Measurements from ENCODE around the gene ZFAND5.

Gene ZFAND5

GRCh38 chr9:72312386-72312987, 52.5 kb downstream of the ZFAND5 start:
- ChIA-PET CTCF (interaction anchor here (0.9 kb wide), 1 partner anchor 21 kb away, joined by 3 read pairs; no protein-coding TSS in a partner anchor), POLR2A (no interaction called here)
- DNase-seq (ENCODE audit: extremely low spot score), result no peak
- TF ChIP-seq HDGF (IDR thresholded peaks at IDR 0.05; ENCODE audit: borderline replicate concordance), result no peak
- TF ChIP-seq CTBP1 (IDR thresholded peaks at IDR 0.05; ENCODE audit: borderline replicate concordance), result no peak
- TF ChIP-seq SP1 (IDR thresholded peaks at IDR 0.05), result no peak
- TF ChIP-seq L3MBTL2 (conservative IDR thresholded peaks at IDR 0.05), result no peak
- no peak for TF ChIP-seq ELF4 (IDR thresholded peaks at IDR 0.05)
- TF ChIP-seq LEF1 (IDR thresholded peaks at IDR 0.05; ENCODE audit: borderline replicate concordance), result no peak
- no peak for TF ChIP-seq FOXM1 (IDR thresholded peaks at IDR 0.05; ENCODE audit: borderline replicate concordance)
- no peak for TF ChIP-seq FOXK2 (IDR thresholded peaks at IDR 0.05)
- no peak for TF ChIP-seq NFRKB (IDR thresholded peaks at IDR 0.05)
- no peak for TF ChIP-seq TARDBP (IDR thresholded peaks at IDR 0.05)
- no peak for TF ChIP-seq ARNT (IDR thresholded peaks at IDR 0.05)
- no peak for TF ChIP-seq SUZ12 (IDR thresholded peaks at IDR 0.05)
- no peak for TF ChIP-seq FOXA1 (IDR thresholded peaks at IDR 0.05)
- TF ChIP-seq PKNOX1 (IDR thresholded peaks at IDR 0.05), result no peak
- no peak for TF ChIP-seq ZNF384 (IDR thresholded peaks at IDR 0.05)
- no peak for TF ChIP-seq BHLHE40 (IDR thresholded peaks at IDR 0.05; ENCODE audit: borderline replicate concordance)

- DNase-seq (ENCODE audit: extremely low spot score), result no peak
- TF ChIP-seq BHLHE40 (IDR thresholded peaks at IDR 0.05; ENCODE audit: borderline replicate concordance) (no peak), PKNOX1 (IDR thresholded peaks at IDR 0.05) (peak; percentile 36; the same call in 1 of the 2 replicates)
- POLR2A ChIA-PET, result no interaction called here
- CTCF ChIA-PET, result no interaction called here
These were observed 55.5 kb downstream of the ZFAND5 start for GRCh38 chr9:72309364-72310133.

GRCh38 chr9:72306761-72307160, 58.2 kb downstream of the ZFAND5 start:
- DNase-seq (ENCODE audit: extremely low spot score), result no peak
- POLR2A ChIA-PET, result no interaction called here
- CTCF ChIA-PET, result no interaction called here
- TF ChIP-seq CTBP1 (IDR thresholded peaks at IDR 0.05; ENCODE audit: borderline replicate concordance), result no peak
- TF ChIP-seq LEF1 (IDR thresholded peaks at IDR 0.05; ENCODE audit: borderline replicate concordance), result no peak
- no peak for TF ChIP-seq PKNOX1 (IDR thresholded peaks at IDR 0.05)
- no peak for TF ChIP-seq BHLHE40 (IDR thresholded peaks at IDR 0.05; ENCODE audit: borderline replicate concordance)
- TF ChIP-seq SUZ12 (IDR thresholded peaks at IDR 0.05), result no peak
- TF ChIP-seq HDGF (IDR thresholded peaks at IDR 0.05; ENCODE audit: borderline replicate concordance), result no peak
- TF ChIP-seq ZNF384 (IDR thresholded peaks at IDR 0.05), result no peak
- TF ChIP-seq L3MBTL2 (conservative IDR thresholded peaks at IDR 0.05), result no peak
- no peak for TF ChIP-seq SP1 (IDR thresholded peaks at IDR 0.05)
- TF ChIP-seq ELF4 (IDR thresholded peaks at IDR 0.05), result no peak
- TF ChIP-seq NFRKB (IDR thresholded peaks at IDR 0.05), result no peak
- no peak for TF ChIP-seq FOXM1 (IDR thresholded peaks at IDR 0.05; ENCODE audit: borderline replicate concordance)
- TF ChIP-seq TARDBP (IDR thresholded peaks at IDR 0.05), result no peak
- TF ChIP-seq FOXA1 (IDR thresholded peaks at IDR 0.05), result no peak
- no peak for TF ChIP-seq ARNT (IDR thresholded peaks at IDR 0.05)
- no peak for TF ChIP-seq FOXK2 (IDR thresholded peaks at IDR 0.05)

- CTCF ChIA-PET, result interaction anchor here (0.6 kb wide), 1 partner anchor 270 kb away, joined by 7 read pairs; no protein-coding TSS in a partner anchor
- no peak for DNase-seq (ENCODE audit: extremely low spot score)
- POLR2A ChIA-PET, result interaction anchor here (0.7 to 1.3 kb wide), 3 partner anchors 9 to 60 kb away, joined by 4 to 5 read pairs (median 4); partner anchors contain the start of gene ZFAND5
- TF ChIP-seq TARDBP (IDR thresholded peaks at IDR 0.05) (no peak), L3MBTL2 (conservative IDR thresholded peaks at IDR 0.05) (no peak), LEF1 (IDR thresholded peaks at IDR 0.05; ENCODE audit: borderline replicate concordance) (no peak)
These were observed 59.3 kb downstream of the ZFAND5 start for GRCh38 chr9:72305707-72306106.

GRCh38 chr9:72305102-72305546, 59.9 kb downstream of the ZFAND5 start:
- DNase-seq (ENCODE audit: extremely low spot score), result peak; percentile 69
- TF ChIP-seq PKNOX1 (IDR thresholded peaks at IDR 0.05), result peak; percentile 72
- TF ChIP-seq TARDBP (IDR thresholded peaks at IDR 0.05), result no peak
- peak; percentile 65 for TF ChIP-seq L3MBTL2 (conservative IDR thresholded peaks at IDR 0.05)
- no peak for TF ChIP-seq BHLHE40 (IDR thresholded peaks at IDR 0.05; ENCODE audit: borderline replicate concordance)
- ChIA-PET POLR2A (interaction anchor here (0.7 to 1.3 kb wide), 3 partner anchors 9 to 60 kb away, joined by 4 to 5 read pairs (median 4); partner anchors contain the start of gene ZFAND5), CTCF (interaction anchor here (0.6 kb wide), 1 partner anchor 269 kb away, joined by 7 read pairs; no protein-coding TSS in a partner anchor)
